Suppressor macrophage (primary cell): ENCODE results near the gene MRPL42.
A peak's percentile ranks its signal among the peaks of the same experiment; 100 is the strongest.
"Not testable (repeated sequence)": the region's sequence is repeated elsewhere in the genome, so short reads cannot be mapped to it uniquely, and the experiment has no call there.

Source experiments
- DNase-seq, 4 experiments: peaks; one replicate each; pipeline ENCODE4 v3.0.0-alpha.2; 2020 to 2022
- total RNA-seq, 17 experiments: gene quantifications; one replicate each; lab custom pipeline; 2026; ENCODE audit warnings: mixed read lengths in 6 of 17, inconsistent platforms in 3 of 17; lab: John Stamatoyannopoulos, UW

Gene MRPL42
- total RNA-seq: 14.1 to 56.9 (median 35.5) reads per million in 17 experiments

DNA sequence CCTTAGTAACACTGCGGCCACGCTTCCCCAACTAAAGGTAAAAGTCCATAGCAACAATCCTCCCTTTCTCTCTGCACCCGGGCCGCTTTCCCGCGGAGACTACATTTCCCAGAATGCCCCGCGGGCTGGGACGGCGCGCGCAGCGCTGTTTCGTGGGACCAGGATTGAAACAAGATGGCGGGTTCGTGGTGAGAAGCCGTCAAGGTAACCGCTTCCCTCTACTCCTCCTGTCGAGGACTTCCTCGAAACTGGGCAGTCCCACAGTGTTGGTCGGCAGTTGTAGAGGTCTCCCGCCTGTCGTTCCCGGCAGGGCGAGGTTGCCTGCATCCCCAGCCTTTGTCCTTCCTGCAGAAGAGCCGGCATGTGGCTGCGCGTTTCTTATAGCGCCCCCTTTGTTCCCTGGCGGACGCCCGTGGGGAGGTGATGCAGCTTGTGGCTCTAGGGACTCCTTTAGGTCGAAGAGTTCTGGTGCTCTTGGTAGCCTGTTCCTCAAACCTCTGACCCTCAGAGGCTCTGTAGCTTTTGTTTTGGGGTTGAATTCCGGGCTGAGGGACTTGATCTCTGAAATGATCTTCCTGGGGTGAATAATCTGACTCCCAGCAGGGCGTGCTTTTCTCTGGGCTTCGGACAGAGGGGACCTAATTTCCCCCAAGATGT lies at the start of gene MRPL42:
Gene MRPL42, plus strand, starts transcription at position 164 of the 657 bp plus-strand sequence. CDS start 1,772 bp downstream, outside the sequence.
- peak; percentile 90 to 95 (median 94) for DNase-seq

DNA sequence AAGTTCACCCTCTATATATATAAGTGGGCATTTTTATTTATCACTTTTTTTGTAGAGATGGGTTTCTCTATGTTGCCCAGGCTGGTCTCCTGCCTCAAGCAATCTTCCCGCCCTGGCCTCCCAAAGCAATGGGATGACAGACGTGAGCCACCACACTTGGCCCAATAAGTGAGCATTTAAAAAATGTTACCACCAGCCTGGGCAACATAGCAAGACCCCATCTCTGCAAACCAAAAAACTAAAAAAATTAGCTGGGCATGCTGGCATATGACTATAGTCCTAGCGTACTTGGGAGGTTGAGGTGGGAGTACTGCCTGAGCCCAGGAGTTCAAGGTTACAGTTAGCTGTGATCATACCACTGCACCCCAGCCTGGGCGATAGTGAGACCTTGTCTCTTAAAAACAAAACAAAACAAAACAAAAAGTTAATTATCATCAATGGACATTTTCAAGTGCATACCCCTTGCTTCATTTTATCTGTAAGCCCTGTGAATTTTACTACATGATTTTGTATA lies 49.3 kb upstream of the MRPL42 start:
- DNase-seq: no peak

DNA sequence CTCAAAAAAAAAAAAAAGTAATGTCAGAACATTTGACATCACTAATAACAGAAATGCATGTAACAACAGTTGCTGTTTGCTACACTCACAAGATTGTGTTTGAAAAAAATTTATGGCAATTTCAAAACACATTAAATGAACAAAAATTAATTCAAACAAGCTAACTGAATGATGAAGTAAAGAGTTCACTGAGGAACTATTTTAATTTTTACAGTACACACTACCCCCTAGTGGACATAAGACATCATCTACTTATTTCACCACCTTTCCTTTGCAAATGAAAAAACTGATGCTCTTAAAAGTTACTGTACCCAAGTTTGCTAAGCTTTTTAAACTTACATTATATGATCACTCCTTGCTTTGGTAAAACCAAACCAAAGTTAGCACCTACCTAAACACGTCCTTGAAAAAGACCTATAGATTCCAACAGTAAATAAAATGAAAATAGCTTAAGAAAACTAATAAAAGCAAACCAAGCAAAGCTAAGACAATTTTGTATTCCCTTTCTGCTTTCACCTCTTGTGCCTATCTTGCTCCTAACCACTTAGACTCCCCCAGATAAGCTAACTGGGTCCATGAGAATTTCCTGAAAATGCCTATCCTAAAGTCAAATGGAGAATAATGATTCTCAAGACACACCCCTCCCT lies 47.8 kb upstream of the MRPL42 start:
- DNase-seq: peak in 3 of 4 experiments; percentile 11 to 78 (median 70)

DNA sequence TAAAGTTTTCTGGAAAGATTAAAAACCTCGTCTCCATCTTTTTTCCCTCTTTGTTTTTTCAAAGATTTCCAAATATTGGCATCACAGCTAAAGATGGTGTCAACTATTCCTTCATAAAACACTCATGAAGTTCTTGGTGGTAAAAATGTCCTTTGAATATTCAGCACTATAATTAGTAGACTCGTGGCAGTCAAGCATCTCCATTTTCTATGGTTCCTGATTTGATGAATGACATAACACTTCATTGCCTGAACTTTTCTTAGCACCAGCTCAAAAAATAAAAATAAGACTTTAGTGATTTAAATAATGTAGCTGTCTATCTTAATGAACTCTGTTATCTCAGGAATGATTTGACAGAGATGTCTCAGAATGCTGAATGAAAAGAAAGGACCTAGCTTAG lies 45.3 kb upstream of the MRPL42 start:
- no peak for DNase-seq

DNA sequence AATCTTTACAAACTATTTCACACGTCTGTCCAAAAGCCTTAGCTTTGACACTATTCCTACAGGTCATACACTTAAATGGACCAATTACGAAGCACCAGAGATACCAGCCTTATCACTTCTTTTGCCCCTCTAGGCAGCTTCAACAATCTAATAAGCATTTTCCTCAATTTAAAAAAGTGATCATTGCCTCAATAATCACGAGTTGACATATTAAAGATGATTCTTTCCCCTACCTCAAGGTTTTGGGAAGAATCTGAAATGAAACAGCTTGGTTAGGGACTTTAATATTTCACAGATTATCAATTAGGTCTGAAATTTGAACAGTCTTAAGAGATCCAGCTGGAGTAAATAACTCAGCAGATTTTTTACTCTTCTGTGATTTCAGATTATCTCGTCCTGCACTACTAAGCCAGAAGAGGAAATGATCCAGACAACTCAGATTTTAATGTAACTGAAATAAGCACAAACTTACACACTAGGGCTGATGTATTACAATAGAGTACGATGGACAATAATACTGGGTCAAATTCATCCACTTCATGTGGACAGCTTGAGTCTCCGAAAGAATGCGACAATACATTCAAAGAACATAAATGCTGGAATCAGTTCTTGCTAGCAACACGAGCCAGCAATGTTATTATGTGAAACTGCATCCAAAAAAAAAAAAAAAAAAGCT lies 41.4 kb upstream of the MRPL42 start:
- DNase-seq: no peak

DNA sequence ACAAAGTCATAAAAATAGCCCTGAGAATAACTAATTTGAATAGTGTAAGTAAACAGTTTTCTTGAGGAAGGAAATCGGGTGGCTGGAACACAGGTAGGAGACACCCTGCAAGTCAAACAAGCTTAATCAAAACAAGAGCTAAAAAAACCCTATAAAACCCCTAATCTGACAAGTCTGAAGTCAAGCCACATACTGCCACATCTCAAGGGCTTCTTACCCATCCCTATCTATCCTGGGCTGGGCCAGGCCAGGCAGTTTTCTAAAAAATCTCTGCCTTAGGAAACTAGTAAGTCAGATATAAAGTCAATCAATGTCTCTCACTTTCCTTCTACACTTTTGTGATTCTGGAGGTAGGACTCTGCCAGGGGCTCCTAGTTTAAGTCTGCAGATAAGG lies 40.9 kb upstream of the MRPL42 start:
- DNase-seq: no peak

DNA sequence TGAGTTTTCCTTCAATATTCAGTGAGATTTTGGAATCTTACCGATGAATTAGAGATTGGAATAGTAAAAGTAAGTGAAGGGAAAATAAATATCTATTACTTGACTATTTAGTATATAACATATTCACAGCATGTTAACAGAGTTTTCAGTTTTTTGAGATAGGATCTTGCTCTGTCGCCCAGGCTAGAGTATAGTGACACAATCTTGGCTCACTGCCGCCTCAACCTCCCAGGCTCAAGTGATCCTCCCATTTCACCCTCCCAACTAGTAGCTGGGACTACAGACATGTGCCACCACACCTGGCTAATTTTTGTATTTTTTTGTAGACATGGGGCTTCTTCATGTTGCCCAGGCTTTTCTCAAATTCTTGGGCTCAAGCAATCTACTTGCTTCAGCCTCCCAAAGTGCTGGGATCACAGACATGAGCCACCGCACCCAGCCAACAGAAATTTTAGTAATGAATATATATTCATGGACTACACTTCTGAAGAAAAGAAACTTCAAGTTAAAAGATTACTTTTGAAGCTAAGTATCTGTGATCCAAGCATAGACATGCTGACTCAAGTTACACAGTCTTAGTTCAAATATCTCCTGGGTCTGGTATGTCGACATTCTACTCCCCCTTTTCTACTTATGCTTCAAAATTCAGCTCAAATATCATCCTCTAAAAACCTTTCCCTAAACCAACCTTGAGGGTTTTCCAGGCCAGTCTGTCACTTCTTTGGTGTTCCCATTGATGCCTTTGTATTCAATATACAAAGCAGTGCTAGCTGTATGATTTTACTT lies 39.3 kb upstream of the MRPL42 start:
- DNase-seq: no peak

DNA sequence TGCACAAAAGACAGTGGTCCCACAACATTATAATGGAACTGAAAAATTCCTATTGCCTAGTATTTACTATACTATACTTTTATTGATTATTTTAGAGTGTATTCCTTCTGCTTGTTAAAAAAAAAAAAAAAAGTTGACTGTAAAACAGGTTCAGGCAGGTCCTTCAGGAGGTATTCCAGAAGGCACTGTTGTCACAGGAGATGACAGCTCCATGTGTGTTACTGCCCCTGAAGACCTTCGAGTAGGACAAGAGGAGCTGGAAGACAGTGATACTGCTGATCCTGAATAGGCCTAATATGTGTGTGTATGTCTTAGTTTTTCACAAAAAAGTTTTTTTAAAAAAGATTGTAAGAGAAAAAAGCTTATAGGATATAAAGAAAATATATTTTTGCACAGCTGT lies 37.9 kb upstream of the MRPL42 start:
- DNase-seq: no peak

DNA sequence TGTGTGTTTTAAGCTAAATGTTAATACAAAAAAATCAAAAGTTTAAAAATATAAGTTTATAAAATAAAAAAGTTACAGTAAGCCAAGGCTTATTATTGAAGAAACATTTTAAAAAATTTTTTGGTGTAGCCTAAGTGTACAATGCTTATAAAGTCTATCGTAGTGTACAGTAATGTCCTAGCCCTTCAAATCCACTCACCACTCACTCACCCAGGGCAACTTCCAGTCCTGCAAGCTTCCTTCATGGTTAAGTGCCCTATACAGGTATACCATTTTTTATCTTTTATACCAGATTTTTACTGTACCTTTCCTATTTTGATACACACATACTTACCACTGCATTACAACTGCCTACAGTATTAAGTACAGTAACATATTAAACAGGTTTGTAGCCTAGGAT lies 37.5 kb upstream of the MRPL42 start:
- no peak for DNase-seq

DNA sequence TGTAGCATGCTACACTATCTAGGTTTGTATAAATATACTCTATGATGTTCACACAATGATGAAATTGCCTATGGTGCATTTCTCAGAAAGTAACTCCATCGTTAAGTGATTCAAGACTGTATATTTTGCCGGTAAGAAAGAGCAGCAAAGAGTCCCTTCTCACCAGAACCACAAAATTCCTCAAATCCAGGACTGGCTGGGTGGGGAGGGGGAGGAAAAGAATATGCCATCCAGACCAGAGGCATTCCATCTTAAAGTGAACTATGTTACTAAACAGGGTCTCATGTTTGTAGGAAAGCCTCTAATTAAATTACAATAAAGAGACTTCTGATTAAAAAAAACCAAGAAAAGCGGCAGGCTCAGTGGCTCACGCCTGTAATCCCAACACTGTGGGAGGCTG lies 37.0 kb upstream of the MRPL42 start:
- no peak for DNase-seq

DNA sequence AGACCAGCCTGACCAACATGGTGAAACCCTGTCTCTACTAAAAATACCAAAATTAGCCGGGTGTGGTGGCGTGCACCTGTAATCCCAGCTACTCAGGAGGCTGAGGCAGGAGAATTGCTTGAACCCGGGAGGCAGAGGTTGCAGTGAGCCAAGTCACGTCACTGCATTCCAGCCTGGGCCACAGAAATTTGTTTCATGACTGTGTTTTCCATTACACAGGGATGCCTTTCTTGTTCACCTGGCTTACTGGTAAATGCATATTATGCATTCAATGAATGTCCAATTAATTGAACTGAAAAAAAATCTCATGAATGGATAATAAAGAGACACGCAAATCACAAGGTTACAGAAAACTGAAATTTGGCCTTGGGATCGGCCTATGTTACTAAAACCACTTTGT lies 35.3 kb upstream of the MRPL42 start:
- DNase-seq: not testable (repeated sequence)

DNA sequence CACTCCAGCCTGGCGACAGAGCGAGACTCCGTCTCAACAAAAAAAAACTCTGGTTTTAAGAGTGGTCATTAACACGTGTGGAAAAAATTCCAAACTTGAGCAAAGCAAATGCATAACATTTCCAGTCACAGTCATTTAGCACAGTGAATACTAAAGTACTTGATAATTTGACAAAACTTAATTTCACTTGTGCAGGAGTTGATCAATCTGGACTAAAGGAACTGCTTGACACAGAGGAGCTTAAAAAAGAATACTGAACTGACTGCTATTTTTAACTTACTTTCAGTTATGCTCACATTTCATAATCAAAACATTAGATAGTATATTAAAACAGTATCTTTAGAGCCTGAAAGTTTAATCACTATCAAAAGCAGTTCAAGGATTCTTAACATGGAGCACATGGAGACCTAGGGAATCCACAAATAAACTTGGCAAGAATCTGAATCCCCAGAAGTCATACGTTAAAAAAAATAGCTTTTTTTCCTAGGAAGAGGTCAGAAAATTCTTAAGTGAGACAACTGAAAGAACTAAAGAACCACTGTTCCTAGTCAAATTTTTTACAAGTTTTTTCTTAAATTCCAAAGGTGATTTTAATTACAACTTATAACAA lies 33.0 kb upstream of the MRPL42 start:
- DNase-seq: peak in 1 of 4 experiments; percentile 27

DNA sequence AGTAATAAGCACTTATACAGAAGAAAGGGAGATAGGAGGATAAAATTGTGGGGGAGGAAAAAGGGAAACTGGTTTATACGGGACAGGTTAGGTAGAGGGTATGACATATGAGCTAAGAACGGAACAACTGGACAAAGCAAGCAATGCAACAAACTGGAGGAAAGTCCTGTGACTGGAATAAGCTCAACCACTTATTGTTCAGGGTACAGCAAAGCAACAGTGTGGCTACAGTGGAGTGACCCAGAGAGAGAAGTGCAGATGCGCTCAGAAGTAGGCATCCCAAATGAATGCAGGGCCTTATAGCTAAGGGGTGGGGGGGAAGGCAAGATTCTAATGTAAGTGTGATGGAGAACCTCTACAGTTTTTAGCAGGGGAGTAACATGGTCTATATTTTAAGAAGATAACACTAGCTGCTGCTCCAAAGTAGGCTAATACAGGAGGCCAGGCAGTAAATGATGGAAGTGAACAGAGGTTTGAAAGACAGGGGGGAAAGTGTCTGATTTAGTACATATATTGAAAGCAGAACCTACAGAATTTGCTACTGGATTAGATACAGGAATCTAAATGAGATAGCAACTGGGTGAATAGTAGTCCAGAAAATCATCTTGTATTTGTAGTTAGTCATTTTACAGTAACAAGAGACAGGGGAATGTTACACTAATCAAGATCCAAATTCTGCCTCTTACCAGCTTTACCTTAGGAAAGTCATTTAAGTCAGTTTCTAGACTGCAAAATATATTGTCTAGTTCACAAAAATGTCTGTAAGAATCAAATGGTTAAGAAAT lies 28.9 kb upstream of the MRPL42 start:
- no peak for DNase-seq

DNA sequence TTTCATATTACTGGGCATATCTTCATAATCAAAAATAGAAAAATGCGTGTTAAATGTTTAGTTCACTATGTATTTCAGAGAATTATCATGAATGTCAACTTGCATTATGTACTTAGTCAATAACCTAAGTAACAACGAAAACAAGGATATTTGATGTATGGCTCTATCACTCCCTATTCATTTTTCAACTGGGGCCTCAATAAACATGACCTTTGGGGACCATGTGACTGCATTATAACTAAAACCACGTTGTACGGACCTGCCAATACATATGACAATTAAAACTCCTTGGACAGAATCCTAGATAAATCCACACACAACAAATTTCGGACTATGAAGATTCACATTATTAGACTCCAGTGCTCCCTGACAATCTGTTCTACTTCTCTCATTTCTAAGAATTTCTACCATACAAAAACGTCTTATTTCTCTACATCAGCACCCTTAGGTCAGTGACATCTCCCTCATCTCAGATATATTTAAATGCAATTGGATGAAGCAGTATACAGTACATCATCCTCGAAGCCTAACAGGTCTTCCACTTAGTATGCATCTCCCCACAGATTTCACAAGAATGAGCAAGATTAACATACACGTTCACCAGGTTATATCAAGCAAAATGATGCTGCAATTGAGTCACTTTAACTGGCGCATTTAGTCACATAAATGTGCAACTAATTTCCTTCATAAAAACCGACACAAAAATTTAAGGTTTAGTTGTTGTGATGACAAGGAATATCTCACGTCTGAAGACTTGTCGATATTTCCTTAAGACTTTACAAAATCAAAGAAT lies 27.1 kb upstream of the MRPL42 start:
- no peak for DNase-seq

DNA sequence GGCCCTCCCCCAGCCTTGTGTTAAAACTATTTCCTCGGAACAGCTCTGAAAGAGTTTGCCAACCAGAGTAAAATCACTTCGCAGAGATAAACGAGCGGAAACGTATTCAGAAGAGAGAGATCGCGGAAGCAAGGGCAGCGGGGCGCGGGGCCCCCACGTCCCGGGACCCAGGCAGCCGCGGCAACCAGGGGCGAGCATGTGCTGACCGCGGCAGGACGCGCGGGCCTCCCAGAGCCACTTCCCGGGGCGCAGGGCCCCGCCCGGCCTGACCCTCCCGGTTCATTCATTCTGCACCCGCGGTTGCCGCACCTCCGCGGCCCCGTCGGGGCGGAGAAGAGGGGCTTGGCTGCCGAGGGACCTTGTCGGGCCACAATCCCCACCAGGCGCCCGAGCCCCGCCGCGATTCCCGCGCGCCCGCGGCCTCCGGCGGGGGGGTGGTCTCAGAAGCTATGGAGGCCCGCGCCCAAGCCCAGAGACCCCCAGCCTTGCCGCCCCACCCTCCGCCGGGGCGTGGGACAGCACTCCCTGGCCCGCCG lies 26.2 kb upstream of the MRPL42 start:
- DNase-seq: peak in 3 of 4 experiments; percentile 54 to 76 (median 57)

DNA sequence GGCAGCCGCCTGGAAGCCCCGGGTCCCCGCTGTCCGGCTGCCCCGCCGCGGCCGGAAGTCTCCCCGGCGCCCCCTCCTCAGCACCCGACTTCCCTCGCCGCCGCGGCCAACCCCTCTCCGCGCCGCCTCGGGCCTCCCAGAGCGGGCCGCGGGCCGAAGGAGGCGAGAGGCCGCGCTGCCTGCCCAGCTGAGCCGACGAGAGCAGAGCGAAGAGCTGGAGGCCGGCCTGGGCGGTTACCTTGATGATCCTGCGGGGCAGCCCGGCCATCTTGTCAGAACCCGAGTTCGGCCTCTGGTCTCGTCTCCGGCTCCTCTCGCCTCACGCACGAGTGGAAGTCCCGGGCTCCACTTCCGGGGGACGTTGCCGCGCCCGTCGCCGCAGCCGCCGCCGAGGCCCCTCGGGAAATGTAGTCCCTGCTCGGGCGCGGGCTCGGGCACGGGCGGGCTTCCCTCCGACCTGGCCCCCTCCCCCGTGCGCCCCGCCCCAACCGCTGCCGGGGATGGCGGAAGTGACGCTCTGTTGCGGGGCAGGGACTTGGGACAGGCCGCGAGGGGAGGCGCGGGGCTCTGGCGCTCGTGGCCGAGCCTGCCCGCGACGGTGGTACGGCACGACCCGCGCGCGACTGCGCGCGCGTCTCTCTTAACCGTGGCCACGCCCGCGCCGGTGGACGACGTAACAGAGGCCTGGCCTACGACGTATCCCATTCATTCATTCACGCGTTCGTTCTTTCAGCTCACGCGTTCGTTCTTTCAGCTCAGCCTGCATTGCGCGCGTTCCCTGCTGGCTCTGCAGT lies 25.5 kb upstream of the MRPL42 start, which contains the start of gene UBE2N:
Gene UBE2N, minus strand, starts transcription at position 331 of the 794 bp plus-strand sequence. Its CDS starts 63 bp downstream, at position 268.
- peak; percentile 96 to 98 (median 98) for DNase-seq

DNA sequence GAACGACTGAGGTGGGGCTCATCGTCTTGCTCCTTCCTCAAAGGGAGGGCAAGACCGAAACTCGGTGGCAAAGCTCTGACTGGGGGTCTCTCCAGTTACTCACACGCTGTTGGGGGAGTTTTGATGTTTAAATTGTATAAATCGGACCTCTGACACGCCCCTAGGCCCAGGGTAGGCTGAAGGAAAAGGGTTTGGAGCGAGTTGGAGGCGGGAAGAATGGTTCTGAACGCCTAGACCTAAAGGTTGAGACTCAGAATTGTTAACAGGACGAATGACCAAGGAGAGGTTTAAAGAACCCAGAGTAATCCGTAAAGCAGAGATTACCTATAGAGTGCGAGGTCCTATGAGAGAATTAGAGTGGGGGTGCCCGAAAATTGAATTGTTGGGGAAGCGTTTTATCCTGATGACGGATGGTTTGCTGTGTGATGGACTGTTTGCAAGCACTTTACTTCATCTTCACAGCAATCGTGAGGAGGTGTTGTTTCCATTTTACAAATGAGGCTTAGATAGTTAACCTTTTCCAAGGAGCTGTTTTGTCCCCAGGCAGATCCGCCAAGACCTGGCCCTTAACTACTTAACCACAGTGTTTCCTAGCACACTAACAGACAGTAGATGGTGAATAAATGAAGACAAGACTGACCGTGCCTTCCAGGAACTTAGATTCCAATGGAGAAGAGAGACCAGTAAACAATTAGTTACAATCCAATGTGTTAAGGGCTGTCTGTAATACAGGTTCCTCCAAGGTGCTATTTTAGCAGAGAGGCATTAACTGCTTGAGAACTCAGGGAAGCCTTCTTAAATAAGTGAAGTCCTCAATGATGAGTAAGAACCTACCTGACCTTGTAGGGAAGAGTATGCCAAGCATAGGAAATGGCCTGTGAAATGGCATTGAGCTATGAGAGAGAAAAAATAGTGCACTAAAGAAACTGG lies 24.6 kb upstream of the MRPL42 start:
- DNase-seq: no peak

DNA sequence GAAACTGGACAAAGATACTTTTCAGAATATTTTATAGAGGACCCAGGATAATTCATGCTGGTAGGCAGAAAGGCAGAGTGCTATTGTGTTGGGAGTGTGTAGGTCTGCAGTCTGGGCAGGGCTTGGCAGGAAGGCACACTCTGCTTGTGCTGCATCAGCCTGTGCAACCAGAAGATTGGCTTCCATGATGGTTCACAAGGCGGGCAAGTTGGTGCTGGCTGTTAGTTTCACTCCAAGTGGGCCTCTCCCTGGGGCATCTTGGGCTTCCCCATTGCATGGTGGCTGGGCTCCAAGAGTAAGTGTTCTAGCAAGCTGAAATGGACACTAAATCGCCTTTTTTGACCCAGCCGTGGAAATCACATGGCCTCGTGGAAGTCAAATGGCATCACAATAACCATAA lies 23.7 kb upstream of the MRPL42 start:
- DNase-seq: no peak
